AG04449 (cell line): ENCODE data around the gene NEK6.

Source experiments
- CTCF ChIA-PET: fragments of 350-600 bp; formaldehyde crosslinking; extraction: SDS; loops from one replicate; lab custom pipeline; 2021; ENCODE audit warnings: antibody characterized with exemption; lab: Yijun Ruan, JAX
- POLR2A ChIA-PET: fragments of 400-600, 350-600 bp; formaldehyde crosslinking; extraction: SDS; loops from one replicate; lab custom pipeline; 2020; ENCODE audit warnings: antibody characterized with exemption, inconsistent platforms; lab: Yijun Ruan, JAX
- DNase-seq: peaks from one replicate; pipeline ENCODE4 v3.0.0-alpha.2; 2010; ENCODE audit warnings: low read depth, low spot score
- H3K4me3 ChIP-seq: 2 replicates; pipeline ENCODE4 v1.5.1; 2011; ENCODE audit warnings: low read depth, mild to moderate bottlenecking, control low read depth, low read length
- TF ChIP-seq, protein P1 (sequence below): IDR thresholded peaks from one replicate; pipeline ENCODE4 v1.5.1; 2011; ENCODE audit warnings: mild to moderate bottlenecking, moderate library complexity, low read length, control low read depth, inconsistent platforms; ENCODE audit not compliant: insufficient read depth; ENCODE audit errors: missing control alignments

The NEK6 gene

DNA sequence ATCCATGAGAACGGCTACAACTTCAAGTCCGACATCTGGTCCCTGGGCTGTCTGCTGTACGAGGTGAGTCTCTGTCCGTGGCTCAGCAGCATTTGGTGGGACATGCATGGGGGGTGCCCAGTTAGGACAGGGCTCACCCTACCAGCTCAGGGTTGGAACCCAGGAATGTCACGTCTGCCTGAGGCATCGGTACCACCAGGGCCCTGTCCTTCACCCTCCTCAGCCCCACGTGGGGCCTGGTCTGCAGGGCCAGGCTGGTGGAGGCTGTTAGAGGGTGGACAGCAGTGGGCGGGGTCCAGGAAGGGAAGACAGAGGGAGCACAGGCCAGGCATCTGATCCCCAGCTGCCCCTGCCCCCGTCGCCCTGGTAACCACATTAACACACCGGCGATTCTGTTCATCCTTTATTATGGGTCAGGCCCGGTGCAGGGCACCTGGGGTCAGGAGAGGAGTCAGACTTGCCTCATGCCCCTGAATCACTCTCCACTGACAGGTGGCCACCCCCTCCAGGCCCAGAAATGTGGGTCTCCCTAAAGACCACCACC, 81.9 kb downstream of the NEK6 start:
- TF ChIP-seq, protein P1, sequence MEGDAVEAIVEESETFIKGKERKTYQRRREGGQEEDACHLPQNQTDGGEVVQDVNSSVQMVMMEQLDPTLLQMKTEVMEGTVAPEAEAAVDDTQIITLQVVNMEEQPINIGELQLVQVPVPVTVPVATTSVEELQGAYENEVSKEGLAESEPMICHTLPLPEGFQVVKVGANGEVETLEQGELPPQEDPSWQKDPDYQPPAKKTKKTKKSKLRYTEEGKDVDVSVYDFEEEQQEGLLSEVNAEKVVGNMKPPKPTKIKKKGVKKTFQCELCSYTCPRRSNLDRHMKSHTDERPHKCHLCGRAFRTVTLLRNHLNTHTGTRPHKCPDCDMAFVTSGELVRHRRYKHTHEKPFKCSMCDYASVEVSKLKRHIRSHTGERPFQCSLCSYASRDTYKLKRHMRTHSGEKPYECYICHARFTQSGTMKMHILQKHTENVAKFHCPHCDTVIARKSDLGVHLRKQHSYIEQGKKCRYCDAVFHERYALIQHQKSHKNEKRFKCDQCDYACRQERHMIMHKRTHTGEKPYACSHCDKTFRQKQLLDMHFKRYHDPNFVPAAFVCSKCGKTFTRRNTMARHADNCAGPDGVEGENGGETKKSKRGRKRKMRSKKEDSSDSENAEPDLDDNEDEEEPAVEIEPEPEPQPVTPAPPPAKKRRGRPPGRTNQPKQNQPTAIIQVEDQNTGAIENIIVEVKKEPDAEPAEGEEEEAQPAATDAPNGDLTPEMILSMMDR = no peak
- DNase-seq = no peak
- CTCF ChIA-PET = interaction anchor here (0.6 to 4.1 kb wide), 3 partner anchors 13 to 213 kb away, joined by 3 to 18 read pairs (median 5); no protein-coding TSS in a partner anchor
- H3K4me3 ChIP-seq = no peak overlapping the region
- POLR2A ChIA-PET = no interaction called here

- no peak for DNase-seq
- ChIA-PET CTCF (interaction anchor here (0.6 to 4.1 kb wide), 5 partner anchors 14 to 218 kb away, joined by 3 to 18 read pairs (median 3); no protein-coding TSS in a partner anchor), POLR2A (no interaction called here)
- TF ChIP-seq, protein P1 = no peak
- no peak overlapping the region for H3K4me3 ChIP-seq
Observed at GRCh38 chr9:124340219-124341069, 82.7 kb downstream of the NEK6 start.

GRCh38 chr9:124341455-124342170, 83.9 kb downstream of the NEK6 start:
- CTCF ChIA-PET = interaction anchor here (0.8 to 4.1 kb wide), 6 partner anchors 22 to 219 kb away, joined by 3 to 18 read pairs (median 3); no protein-coding TSS in a partner anchor

DNA sequence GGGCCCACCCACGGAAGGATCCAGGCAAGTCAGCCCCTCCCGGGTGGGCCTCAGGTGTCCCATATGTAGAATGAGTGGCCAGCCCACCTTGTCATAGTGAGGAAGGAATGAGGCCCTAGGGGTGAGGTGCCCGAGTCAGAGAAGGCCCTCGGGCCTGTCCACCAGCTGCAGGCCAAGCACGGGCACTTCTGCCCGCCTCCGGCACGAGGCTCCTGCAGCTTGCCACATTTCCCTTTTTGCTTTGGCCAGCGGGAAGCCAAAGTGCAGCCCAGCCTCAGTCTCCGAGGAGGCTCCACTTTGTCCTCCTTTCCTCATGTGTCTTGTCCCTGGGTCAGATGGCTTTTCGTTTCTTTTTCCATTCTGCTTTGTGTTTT, 84.6 kb downstream of the NEK6 start:
- no peak overlapping the region for H3K4me3 ChIP-seq
- ChIA-PET CTCF (interaction anchor here (0.8 to 1.5 kb wide), 5 partner anchors 22 to 220 kb away, joined by 3 to 5 read pairs (median 3); no protein-coding TSS in a partner anchor), POLR2A (interaction anchor here (0.7 to 1.5 kb wide), 2 partner anchors 10 to 36 kb away, joined by 3 read pairs; no protein-coding TSS in a partner anchor)
- TF ChIP-seq, protein P1 = no peak
- DNase-seq = no peak

More at GRCh38 chr9:124341455-124342170, 83.9 kb downstream of the NEK6 start:
- no peak overlapping the region for H3K4me3 ChIP-seq
- TF ChIP-seq, protein P1 = no peak
- POLR2A ChIA-PET = no interaction called here
- DNase-seq = no peak

DNA sequence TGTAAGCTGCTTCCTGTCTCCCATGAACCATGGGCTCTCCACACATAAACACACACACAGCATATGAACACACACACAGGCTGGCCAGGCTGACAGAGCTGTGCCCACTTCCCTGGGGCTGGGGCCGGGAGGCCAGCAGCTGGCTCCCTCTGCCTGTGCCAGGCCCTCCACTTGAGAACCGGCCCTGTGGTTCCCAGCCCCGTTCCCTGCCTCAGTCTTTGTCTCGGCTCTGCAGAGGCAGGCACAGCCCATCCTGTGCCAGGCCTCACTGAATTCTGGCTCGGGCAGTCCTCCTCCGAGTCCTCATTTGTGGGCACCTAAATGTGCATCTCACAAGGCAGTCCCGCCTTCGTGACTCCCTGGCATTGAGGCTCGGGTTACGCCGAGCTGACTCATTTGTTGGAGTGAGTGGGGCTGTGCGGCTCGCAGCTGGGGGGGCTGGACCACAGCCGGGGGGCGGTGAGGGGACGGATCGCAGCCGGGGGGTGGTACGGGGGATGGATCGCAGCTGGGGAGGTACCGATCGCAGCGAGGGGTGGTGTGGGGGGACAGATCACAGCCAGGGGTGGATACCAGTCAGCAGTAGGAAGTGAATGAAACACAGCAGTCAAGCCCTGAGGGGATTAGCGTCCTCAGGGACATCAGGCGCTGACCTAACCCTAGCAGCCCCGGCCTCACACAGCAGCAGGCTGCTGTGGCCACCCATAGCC, 85.2 kb downstream of the NEK6 start:
- peak overlapping the region; percentile 8 for H3K4me3 ChIP-seq
- CTCF ChIA-PET = interaction anchor here (0.8 to 1.5 kb wide), 5 partner anchors 23 to 220 kb away, joined by 3 to 5 read pairs (median 3); no protein-coding TSS in a partner anchor
- TF ChIP-seq, protein P1 = no peak
- DNase-seq = peak; percentile 72
- POLR2A ChIA-PET = interaction anchor here (0.7 to 1.5 kb wide), 2 partner anchors 10 to 36 kb away, joined by 3 read pairs; no protein-coding TSS in a partner anchor
